Ascending aorta (tissue), 2 donors: ENCODE data around the gene MLF2. TPM values are rescaled to one million over a fixed set of nuclear protein-coding genes. Genes with fewer than 3 reads are reported as not detected.

Experiments used
- DNase-seq, 2 donors: peaks; one replicate each; pipeline ENCODE4 v3.0.0-alpha.2; 2019; ENCODE audit warnings: low spot score in 2 of 2
- H3K27ac ChIP-seq, 2 donors: fragments of 200-600 bp; sonication (generic); one replicate each; pipeline ENCODE4 v1.5.1; 2016 to 2017; ENCODE audit warnings: mild to moderate bottlenecking in 1 of 2
- H3K27me3 ChIP-seq: fragments of 200-600 bp; sonication (generic); one replicate; pipeline ENCODE4 v1.5.1; 2017
- H3K36me3 ChIP-seq, 2 donors: fragments of 200-600 bp; sonication (generic); one replicate each; pipeline ENCODE4 v1.5.1; 2016
- H3K4me1 ChIP-seq, 2 donors: fragments of 200-600 bp; sonication (generic); one replicate each; pipeline ENCODE4 v1.5.1; 2016 to 2017; ENCODE audit warnings: mild to moderate bottlenecking in 1 of 2
- H3K4me3 ChIP-seq, 2 donors: fragments of 200-600 bp; sonication (generic); one replicate each; pipeline ENCODE4 v1.5.1; 2016 to 2017; ENCODE audit warnings: mild to moderate bottlenecking in 1 of 2
- H3K9me3 ChIP-seq, 2 donors: fragments of 200-600 bp; sonication (generic); one replicate each; pipeline ENCODE4 v1.5.1; 2016
- CTCF ChIP-seq, 3 experiments: fragments of 200-600 bp in 2 of 3; fragments of 450-650 bp in 1 of 3; sonication (generic) in 2 of 3; IDR thresholded peaks; one replicate each; pipeline ENCODE4 v1.5.1; 2016 to 2019; ENCODE audit warnings: antibody characterized with exemption in 3 of 3, mild to moderate bottlenecking in 1 of 3, moderate library complexity in 1 of 3
- intact Hi-C: fragments of 100-400 bp; cut with DNase I; formaldehyde crosslinking; loops from one replicate; pipeline ENCODE4 v1.15.1; 2023
- total RNA-seq: library from RNA; depleted of rRNA; stranded (reverse); fragments of >200 nt; gene quantifications from one replicate; pipeline ENCODE4 v1.1.0, GENCODE V29; 2016

MLF2 gene
- total RNA-seq, 1 donor from 2014 or later, result 145 TPM

DNA sequence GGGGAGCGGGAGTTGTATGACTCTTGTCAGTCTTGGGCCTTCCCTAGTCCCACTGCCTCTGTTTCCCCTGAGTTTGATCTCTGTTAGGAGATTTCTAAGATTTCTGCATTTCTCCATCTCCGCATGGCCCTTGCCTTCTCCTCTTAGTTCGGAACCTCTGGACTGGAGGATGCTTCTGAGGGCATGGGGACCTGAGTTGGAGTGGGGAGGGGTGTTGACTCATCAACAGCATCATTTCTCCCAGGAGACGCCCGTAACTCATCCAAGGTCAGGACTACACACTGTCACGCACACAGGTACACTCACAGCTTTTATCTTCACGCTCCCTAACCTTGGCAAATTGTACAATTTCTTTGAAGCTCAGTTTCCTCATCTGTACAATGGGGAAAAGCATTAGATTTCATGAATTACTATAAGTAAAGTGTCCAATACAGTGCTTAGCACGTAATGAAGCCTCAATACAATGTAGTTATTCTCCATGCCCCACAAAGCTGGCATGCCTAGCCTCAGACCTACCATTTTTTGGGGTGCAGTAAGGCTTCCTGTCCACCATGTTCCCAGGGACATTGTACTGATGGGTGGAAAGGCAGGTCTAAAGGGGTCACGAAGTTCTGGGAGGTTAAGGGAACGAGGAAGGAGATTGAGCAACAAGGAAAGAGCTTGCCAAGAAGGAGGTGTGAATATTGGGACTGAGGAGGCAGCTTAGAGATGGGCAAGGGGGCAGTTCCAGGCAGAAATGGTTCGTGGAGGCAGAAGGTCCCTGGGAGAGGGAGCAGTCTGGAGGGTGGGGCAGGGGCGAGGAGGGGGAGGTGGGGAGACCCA lies 18.8 kb upstream of the MLF2 start:
- peaks cover 4 to 16% of the 10 kb centered on the region in 2 donors for H3K4me1 ChIP-seq
- intact Hi-C loops, result no loop called here
- H3K27ac ChIP-seq, result no peak overlapping the region
- no peaks in the 10 kb centered on the region for H3K27me3 ChIP-seq
- no peak for DNase-seq
- H3K9me3 ChIP-seq, result no peaks in the 10 kb centered on the region
- TF ChIP-seq CTCF (IDR thresholded peaks at IDR 0.05), result no peak
- no peak overlapping the region for H3K4me3 ChIP-seq
- peaks cover 13 to 18% of the 10 kb centered on the region in 2 donors for H3K36me3 ChIP-seq

GRCh38 chr12:6771091-6771495 lies 18.2 kb upstream of the MLF2 start:
- intact Hi-C loops, result no loop called here
- H3K4me1 ChIP-seq, result peaks cover 4 to 16% of the 10 kb centered on the region in 2 donors
- H3K9me3 ChIP-seq, result no peaks in the 10 kb centered on the region
- no peak overlapping the region for H3K27ac ChIP-seq
- H3K36me3 ChIP-seq, result peaks cover 13 to 18% of the 10 kb centered on the region in 2 donors
- no peak overlapping the region for H3K4me3 ChIP-seq
- DNase-seq, result no peak
- TF ChIP-seq CTCF (IDR thresholded peaks at IDR 0.05), result no peak
- no peaks in the 10 kb centered on the region for H3K27me3 ChIP-seq

DNA sequence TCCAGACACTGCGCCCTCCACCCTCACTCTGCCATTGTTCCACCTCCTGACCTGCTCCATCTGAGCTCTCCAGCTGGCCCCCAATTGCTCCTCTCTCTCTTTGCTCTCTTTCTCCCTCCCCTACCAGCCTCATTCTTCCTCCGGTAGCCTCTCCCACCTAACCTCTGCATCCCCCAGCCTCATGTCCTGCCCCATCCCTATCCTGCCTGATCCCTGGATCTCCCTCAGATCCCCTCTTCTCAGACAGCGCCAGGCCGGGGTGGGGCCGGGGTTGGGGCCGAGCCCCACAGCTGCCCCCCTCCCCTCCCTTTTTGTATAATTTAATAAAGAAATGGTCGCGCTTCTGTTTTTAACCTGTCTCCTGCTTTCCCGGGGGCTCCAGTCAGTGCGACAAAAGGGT lies 17.7 kb upstream of the MLF2 start:
- intact Hi-C loops, result no loop called here

GRCh38 chr12:6770094-6770493 lies 17.2 kb upstream of the MLF2 start:
- H3K4me1 ChIP-seq, result peaks cover 4 to 21% of the 10 kb centered on the region in 2 donors
- H3K36me3 ChIP-seq, result peaks cover 13 to 18% of the 10 kb centered on the region in 2 donors
- H3K27me3 ChIP-seq, result no peaks in the 10 kb centered on the region
- intact Hi-C loops, result no loop called here
- no peak for TF ChIP-seq CTCF (IDR thresholded peaks at IDR 0.05)
- no peak overlapping the region for H3K27ac ChIP-seq
- DNase-seq, result no peak
- H3K4me3 ChIP-seq, result no peak overlapping the region
- H3K9me3 ChIP-seq, result no peaks in the 10 kb centered on the region

More for the DNA sequence above, 17.7 kb upstream of the MLF2 start:
- peaks cover 4 to 18% of the 10 kb centered on the region in 2 donors for H3K4me1 ChIP-seq
- no peak for DNase-seq
- no peak overlapping the region for H3K4me3 ChIP-seq
- H3K27ac ChIP-seq, result no peak overlapping the region
- TF ChIP-seq CTCF (IDR thresholded peaks at IDR 0.05), result no peak
- no peaks in the 10 kb centered on the region for H3K27me3 ChIP-seq
- H3K9me3 ChIP-seq, result no peaks in the 10 kb centered on the region
- peaks cover 13 to 18% of the 10 kb centered on the region in 2 donors for H3K36me3 ChIP-seq

GRCh38 chr12:6769666-6770065 lies 16.7 kb upstream of the MLF2 start:
- no peak for TF ChIP-seq CTCF (IDR thresholded peaks at IDR 0.05)
- peaks cover 13 to 18% of the 10 kb centered on the region in 2 donors for H3K36me3 ChIP-seq
- no peak for DNase-seq
- no peaks in the 10 kb centered on the region for H3K9me3 ChIP-seq
- intact Hi-C loops, result loop anchor here (5.0 kb wide), 2 partner anchors 107 to 217 kb away; partner anchors contain the start of gene ING4
- no peaks in the 10 kb centered on the region for H3K27me3 ChIP-seq
- H3K27ac ChIP-seq, result no peak overlapping the region
- H3K4me3 ChIP-seq, result no peak overlapping the region
- peaks cover 4 to 25% of the 10 kb centered on the region in 2 donors for H3K4me1 ChIP-seq
